Calu3 (cell line): ENCODE measurements around the gene TSSK2. TPM values are rescaled to one million over a fixed set of nuclear protein-coding genes. Genes with fewer than 3 reads are reported as not detected.

Experiments used
- BruUV-seq: library from RNA; stranded (reverse); fragments of 400-500 nt; replicated peaks from 2 replicates; lab custom pipeline; 2021; lab: Mats Ljungman, UMichigan
- CTCF ChIA-PET: fragments of 300-600 bp; sonication (Branson Sonifier 250); formaldehyde crosslinking; loops from one replicate; lab custom pipeline; 2022; ENCODE audit warnings: antibody characterized with exemption; lab: Charles Lee
- DNase-seq: peaks from one replicate; pipeline ENCODE4 v3.0.0; 2022
- H3K27ac Mint-ChIP-seq: one replicate; pipeline ENCODE4 v1.8.0; 2022; ENCODE audit warnings: mixed read lengths; ENCODE audit not compliant: unreplicated experiment
- H3K27me3 Mint-ChIP-seq: one replicate; pipeline ENCODE4 v1.8.0; 2022; ENCODE audit warnings: mixed read lengths; ENCODE audit not compliant: unreplicated experiment
- H3K36me3 Mint-ChIP-seq: one replicate; pipeline ENCODE4 v1.8.0; 2022; ENCODE audit warnings: mild to moderate bottlenecking, moderate library complexity, mixed read lengths; ENCODE audit not compliant: insufficient read depth, unreplicated experiment
- H3K4me1 Mint-ChIP-seq: one replicate; pipeline ENCODE4 v1.8.0; 2022; ENCODE audit warnings: mild to moderate bottlenecking, low read depth, mixed read lengths; ENCODE audit not compliant: unreplicated experiment
- H3K4me3 Mint-ChIP-seq: one replicate; pipeline ENCODE4 v1.8.0; 2022; ENCODE audit warnings: mild to moderate bottlenecking, low read depth, moderate library complexity, mixed read lengths; ENCODE audit not compliant: unreplicated experiment
- H3K9me3 Mint-ChIP-seq: one replicate; pipeline ENCODE4 v1.8.0; 2022; ENCODE audit warnings: low read depth, mixed read lengths; ENCODE audit not compliant: unreplicated experiment
- CTCF ChIP-seq: fragments of 200-600 bp; IDR thresholded peaks from one replicate; pipeline ENCODE4 v1.8.0; 2022; ENCODE audit warnings: antibody characterized with exemption; ENCODE audit not compliant: unreplicated experiment
- intact Hi-C: fragments of 100-400 bp; cut with micrococcal nuclease; formaldehyde crosslinking; loops from one replicate; pipeline ENCODE4 v1.10.0; 2022; ENCODE audit not compliant: unreplicated experiment
- total RNA-seq: library from RNA; stranded (reverse); gene quantifications from 2 replicates; pipeline ENCODE4 v1.2.3, GENCODE V29; 2022

The TSSK2 gene
- total RNA-seq, 1 experiment from 2014 or later = not detected

GRCh38 chr22:19180740-19181410 lies 49.8 kb downstream of the TSSK2 start:
- Mint-ChIP-seq H3K36me3 (peaks cover 34% of the 10 kb centered on the region), H3K27ac (no peak overlapping the region), H3K4me1 (peaks cover 13% of the 10 kb centered on the region), H3K27me3 (peaks cover 13% of the 10 kb centered on the region), H3K9me3 (no peaks in the 10 kb centered on the region), H3K4me3 (no peak overlapping the region)
- DNase-seq = no peak
- intact Hi-C loops = no loop called here
- CTCF ChIA-PET = no interaction called here
- BruUV-seq = no TSS peak
- TF ChIP-seq CTCF = no peak

GRCh38 chr22:19181786-19182471 lies 50.8 kb downstream of the TSSK2 start:
- H3K4me1 Mint-ChIP-seq = peaks cover 9% of the 10 kb centered on the region
- no peaks in the 10 kb centered on the region for H3K9me3 Mint-ChIP-seq
- CTCF ChIA-PET = no interaction called here
- no TSS peak for BruUV-seq
- H3K27ac Mint-ChIP-seq = no peak overlapping the region
- H3K27me3 Mint-ChIP-seq = peaks cover 13% of the 10 kb centered on the region
- no peak overlapping the region for H3K4me3 Mint-ChIP-seq
- peaks cover 23% of the 10 kb centered on the region for H3K36me3 Mint-ChIP-seq
- TF ChIP-seq CTCF = no peak
- intact Hi-C loops = no loop called here
- DNase-seq = no peak

Other genes starting within 250 kb of the TSSK2 start
- 3.1 and 3.2 TPM in 2 replicates for gene DGCR6, start 225.0 kb upstream of the TSSK2 start, total RNA-seq
- 1.5 and 2.7 TPM in 2 replicates for gene PRODH, start 195.0 kb upstream of the TSSK2 start, total RNA-seq
- 76.4 and 81.8 TPM in 2 replicates for gene DGCR2, start 8.9 kb upstream of the TSSK2 start, total RNA-seq
- gene ESS2, start 13.3 kb downstream of the TSSK2 start, total RNA-seq = 15.9 and 16.8 TPM in 2 replicates
- gene GSC2, start 19.0 kb downstream of the TSSK2 start, total RNA-seq = not detected in 2 replicates
- 118 and 120 TPM in 2 replicates for gene SLC25A1, start 47.4 kb downstream of the TSSK2 start, total RNA-seq
- gene CLTCL1, start 160.4 kb downstream of the TSSK2 start, total RNA-seq = 2.9 and 4.4 TPM in 2 replicates